ENCODE measurements around the gene SGO2. TPM values are rescaled to one million over a fixed set of nuclear protein-coding genes. Genes with fewer than 3 reads are reported as not detected.
A peak's percentile ranks its signal among the peaks of the same experiment; 100 is the strongest.

Gene SGO2
- 2.2 TPM for polyA plus RNA-seq (2012; ENCODE audit: insufficient read depth, insufficient read length, low read depth)

GRCh38 chr2:200525882-200526651, at the start of gene SGO2:
TSS of gene SGO2 (plus strand) at chr2:200526207. CDS start at chr2:200532976, 6,769 bp downstream.
- Histone ChIP-seq H3K4me3 (ENCODE audit: low read depth, low read length) (peak within 1 kb of the TSS; percentile 97), H3K9me3 (no peaks in the 10 kb centered on the region), H3K27me3 (no peaks in the 10 kb centered on the region), H3K4me1 (peaks cover 6% of the 10 kb centered on the region; the same call in 1 of the 2 replicates), H3K36me3 (no peaks in the 10 kb centered on the region)
- no peak for TF ChIP-seq CTCF (IDR thresholded peaks at IDR 0.05; ENCODE audit: low read depth, low read length)
- DNase-seq, result peak; percentile 97

- Histone ChIP-seq H3K36me3 (peaks cover 23% of the 10 kb centered on the region), H3K27me3 (no peaks in the 10 kb centered on the region), H3K4me3 (ENCODE audit: low read depth, low read length) (no peak overlapping the region), H3K9me3 (no peaks in the 10 kb centered on the region), H3K4me1 (peaks cover 10% of the 10 kb centered on the region)
- no peak for TF ChIP-seq CTCF (IDR thresholded peaks at IDR 0.05; ENCODE audit: low read depth, low read length)
- DNase-seq, result no peak
These were observed 49.2 kb upstream of the SGO2 start for GRCh38 chr2:200476836-200477235.

DNA sequence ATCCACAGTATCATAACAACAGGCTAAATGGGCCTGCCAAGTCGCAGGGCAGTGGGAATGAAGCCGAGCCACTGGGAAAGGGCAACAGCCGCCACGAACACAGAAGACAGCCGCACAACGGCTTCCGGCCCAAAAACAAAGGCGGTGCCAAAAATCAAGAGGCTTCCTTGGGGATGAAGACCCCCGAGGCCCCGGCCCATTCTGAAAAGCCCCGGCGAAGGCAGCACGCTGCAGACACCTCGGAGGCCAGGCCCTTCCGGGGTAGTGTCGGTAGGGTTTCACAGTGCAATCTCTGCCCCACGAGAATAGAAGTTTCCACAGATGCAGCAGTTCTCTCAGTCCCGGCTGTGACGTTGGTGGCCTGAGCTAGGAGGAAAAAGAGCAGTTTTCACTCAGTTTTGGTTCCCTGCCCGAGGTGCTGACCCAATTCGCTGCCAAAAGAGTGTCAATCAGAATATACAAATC, 48.3 kb upstream of the SGO2 start:
- Histone ChIP-seq H3K9me3 (no peaks in the 10 kb centered on the region), H3K27me3 (no peaks in the 10 kb centered on the region), H3K4me3 (ENCODE audit: low read depth, low read length) (no peak overlapping the region), H3K4me1 (peaks cover 12% of the 10 kb centered on the region), H3K36me3 (peaks cover 19% of the 10 kb centered on the region)
- no peak for DNase-seq
- TF ChIP-seq CTCF (IDR thresholded peaks at IDR 0.05; ENCODE audit: low read depth, low read length), result no peak

GRCh38 chr2:200479692-200480265, 46.2 kb upstream of the SGO2 start:
- H3K36me3 ChIP-seq, result peaks cover 13% of the 10 kb centered on the region
- H3K4me3 ChIP-seq (ENCODE audit: low read depth, low read length), result no peak overlapping the region
- H3K27me3 ChIP-seq, result no peaks in the 10 kb centered on the region
- no peaks in the 10 kb centered on the region for H3K9me3 ChIP-seq
- DNase-seq, result no peak
- TF ChIP-seq CTCF (IDR thresholded peaks at IDR 0.05; ENCODE audit: low read depth, low read length), result no peak
- peaks cover 26% of the 10 kb centered on the region for H3K4me1 ChIP-seq

GRCh38 chr2:200482194-200482593, 43.8 kb upstream of the SGO2 start:
- Histone ChIP-seq H3K4me1 (peaks cover 29% of the 10 kb centered on the region), H3K27me3 (no peaks in the 10 kb centered on the region), H3K9me3 (no peaks in the 10 kb centered on the region), H3K4me3 (ENCODE audit: low read depth, low read length) (no peak overlapping the region), H3K36me3 (peaks cover 10% of the 10 kb centered on the region)
- peak; percentile 75 for DNase-seq
- no peak for TF ChIP-seq CTCF (IDR thresholded peaks at IDR 0.05; ENCODE audit: low read depth, low read length)

DNA sequence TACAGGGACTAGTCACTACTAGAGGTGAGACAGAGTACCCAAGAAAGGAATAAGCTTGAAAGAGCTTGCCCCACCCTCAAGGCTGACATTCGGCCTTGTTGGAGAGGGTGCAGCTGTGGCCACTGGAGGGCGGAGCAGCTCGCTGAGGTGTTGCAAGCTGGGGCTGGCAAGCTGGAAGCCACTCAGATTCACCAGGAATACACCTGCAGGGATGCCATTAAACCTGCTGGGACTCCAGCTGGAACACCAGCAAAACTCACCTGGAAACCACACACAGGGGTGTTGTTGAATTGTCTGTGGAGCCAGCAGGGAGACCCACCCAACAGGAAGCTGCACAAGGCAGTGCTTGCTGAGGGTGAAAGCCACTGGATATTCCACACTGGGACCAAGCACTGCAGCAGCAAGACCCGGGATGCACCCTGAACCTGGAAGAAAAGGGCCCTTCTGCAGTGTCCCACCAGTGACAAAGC, 42.2 kb upstream of the SGO2 start:
- Histone ChIP-seq H3K36me3 (no peaks in the 10 kb centered on the region; the same call in 1 of the 2 replicates), H3K4me1 (peaks cover 29% of the 10 kb centered on the region), H3K4me3 (ENCODE audit: low read depth, low read length) (no peak overlapping the region), H3K27me3 (no peaks in the 10 kb centered on the region), H3K9me3 (no peaks in the 10 kb centered on the region)
- peak; percentile 87 for TF ChIP-seq CTCF (IDR thresholded peaks at IDR 0.05; ENCODE audit: low read depth, low read length)
- DNase-seq, result peak; percentile 78

All from BE2C (cell line).